K562 (cell line): ENCODE data around the gene RNU11. TPM values are rescaled to one million over a fixed set of nuclear protein-coding genes. Genes with fewer than 3 reads are reported as not detected.

Source experiments
- ARID1B ChIP-seq: fragments of 450-650 bp; IDR thresholded peaks from 2 replicates; pipeline ENCODE4 v1.6.1; 2016; ENCODE audit warnings: antibody characterized with exemption, mild to moderate bottlenecking, inconsistent platforms
- CAMTA2 ChIP-seq: fragments of 250-450 bp; sonication (Bioruptor Pico); conservative IDR thresholded peaks from 2 replicates; pipeline ENCODE4 v1.5.1; 2022
- CHD1 ChIP-seq: fragments of 200-600 bp; sonication (generic); IDR thresholded peaks from one replicate; pipeline ENCODE4 v1.6.1; 2012; ENCODE audit warnings: mild to moderate bottlenecking, moderate library complexity, low read length, inconsistent platforms
- GMEB1 ChIP-seq: fragments of 250-450 bp; sonication (Bioruptor Pico); IDR thresholded peaks from 2 replicates; pipeline ENCODE4 v1.4.0; 2020; ENCODE audit warnings: mild to moderate bottlenecking
- GTF2A2 ChIP-seq: IDR thresholded peaks from 2 replicates; pipeline ENCODE4 v1.6.1; 2016; ENCODE audit warnings: mild to moderate bottlenecking, missing genetic modification characterization, missing compliant biosample characterization
- HDAC8 ChIP-seq: fragments of 450-650 bp; IDR thresholded peaks from 2 replicates; pipeline ENCODE4 v1.6.1; 2016; ENCODE audit warnings: mild to moderate bottlenecking, missing genetic modification characterization, moderate library complexity, missing compliant biosample characterization
- HSF4 ChIP-seq: fragments of 250-450 bp; sonication (Bioruptor Pico); IDR thresholded peaks from 2 replicates; pipeline ENCODE4 v2.1.2; 2022; ENCODE audit warnings: mild to moderate bottlenecking, moderate library complexity, borderline replicate concordance
- JUN ChIP-seq, 2 experiments: sonication (generic) in 1 of 2; formaldehyde crosslinking in 1 of 2; IDR thresholded peaks; 2 replicates each; pipeline versions ENCODE4 v1.6.1 to v1.8.0; 2012 to 2022; ENCODE audit warnings: borderline replicate concordance in 2 of 2, mild to moderate bottlenecking in 2 of 2, improper control_type of control experiment in 1 of 2, low read depth in 1 of 2, low read length in 1 of 2, missing genetic modification reagents in 1 of 2
- KAT7 ChIP-seq: sonication (generic); formaldehyde crosslinking; IDR thresholded peaks from 2 replicates; pipeline ENCODE4 v1.8.0; 2022; ENCODE audit warnings: missing genetic modification reagents, mild to moderate bottlenecking, borderline replicate concordance
- LCOR ChIP-seq: sonication (generic); formaldehyde crosslinking; IDR thresholded peaks from 2 replicates; pipeline ENCODE4 v1.8.0; 2022; ENCODE audit warnings: mild to moderate bottlenecking, missing genetic modification reagents
- NFRKB ChIP-seq: fragments of 450-650 bp; IDR thresholded peaks from 2 replicates; pipeline ENCODE4 v1.6.1; 2016; ENCODE audit warnings: low read depth
- POLR2A ChIP-seq: fragments of 450-650 bp; conservative IDR thresholded peaks from 2 replicates; pipeline ENCODE4 v1.6.1; 2016
- POLR2G ChIP-seq: fragments of 200-400 bp; formaldehyde crosslinking; IDR thresholded peaks from 2 replicates; pipeline ENCODE4 v1.6.1; 2017; ENCODE audit warnings: low read depth, mild to moderate bottlenecking, antibody characterized with exemption, low read length, moderate library complexity
- RB1 ChIP-seq: fragments of 450-650 bp; IDR thresholded peaks from 2 replicates; pipeline ENCODE4 v1.6.1; 2017; ENCODE audit warnings: low read depth, mild to moderate bottlenecking
- RBFOX2 ChIP-seq: fragments of 200-400 bp; formaldehyde crosslinking; IDR thresholded peaks from 2 replicates; pipeline ENCODE4 v1.6.1; 2017; ENCODE audit warnings: low read depth, mild to moderate bottlenecking, low read length, moderate library complexity
- RBM39 ChIP-seq: fragments of 200-400 bp; formaldehyde crosslinking; optimal IDR thresholded peaks from 2 replicates; pipeline ENCODE3; 2018; ENCODE audit warnings: low read depth, low read length
- RFX7 ChIP-seq: fragments of 250-450 bp; sonication (Bioruptor Pico); IDR thresholded peaks from 2 replicates; pipeline ENCODE4 v1.5.1; 2021; ENCODE audit warnings: mild to moderate bottlenecking
- RHOXF2B ChIP-seq: fragments of 250-450 bp; sonication (Bioruptor Pico); conservative IDR thresholded peaks from 2 replicates; pipeline ENCODE4 v1.5.1; 2021
- THAP12 ChIP-seq: fragments of 250-450 bp; sonication (Bioruptor Pico); IDR thresholded peaks from 2 replicates; pipeline ENCODE4 v1.9.0; 2021; ENCODE audit warnings: mild to moderate bottlenecking, inconsistent platforms
- ZBTB7A ChIP-seq: IDR thresholded peaks from 2 replicates; pipeline ENCODE4 v1.6.1; 2011; ENCODE audit warnings: low read depth, mild to moderate bottlenecking, low read length, moderate library complexity, borderline replicate concordance; ENCODE audit not compliant: control insufficient read depth
- ZNF24 ChIP-seq: fragments of 450-650 bp; IDR thresholded peaks from 2 replicates; pipeline ENCODE4 v1.6.1; 2016
- ZNF3 ChIP-seq: fragments of 250-450 bp; sonication (Bioruptor Pico); IDR thresholded peaks from 2 replicates; pipeline ENCODE4 v1.5.0; 2021; ENCODE audit warnings: mild to moderate bottlenecking, moderate library complexity
- ZNF639 ChIP-seq, 2 experiments: fragments of 200-800 bp in 1 of 2; sonication (Bioruptor generic) in 1 of 2; sonication (generic) in 1 of 2; formaldehyde crosslinking in 1 of 2; IDR thresholded peaks in 1 of 2; conservative IDR thresholded peaks in 1 of 2; 2 replicates each; pipeline versions ENCODE4 v1.5.0 to v1.6.1; 2016 to 2020; ENCODE audit warnings: missing compliant biosample characterization in 1 of 2, missing genetic modification characterization in 1 of 2, missing genetic modification reagents in 1 of 2
- polyA plus RNA-seq, 8 experiments: library from polyadenylated mRNA; depleted of rRNA in 4 of 8; stranded (reverse) in 5 of 8; unstranded in 3 of 8; fragments of >200 nt; fragmentation: Nextera tagmentation in 2 of 8; fragmentation: Illumina TruSeq in 1 of 8; extraction: Ambion mirVana in 2 of 8; extraction: Trizol in 1 of 8; gene quantifications; 2 replicates each; pipeline versions ENCODE4 v1.2.1 to v1.2.3, GENCODE V29; 2011 to 2014; ENCODE audit warnings: inconsistent platforms in 1 of 8, missing spikeins in 1 of 8
- total RNA-seq, 7 experiments: library from RNA; depleted of rRNA in 6 of 7; stranded (reverse); fragments of >200 nt in 6 of 7; fragmentation: Illumina TruSeq in 2 of 7; extraction: Trizol in 2 of 7; gene quantifications; 2 replicates each; pipeline versions ENCODE4 v1.2.1 to v1.2.3, GENCODE V29; 2011 to 2021; ENCODE audit warnings: low replicate concordance in 1 of 7

Gene RNU11
- total and polyA plus RNA-seq, 9 of the 15 experiments (the other 6 are each of a cell fraction or from before 2014, with no cell fraction given): not detected

- peak; percentile 64 for TF ChIP-seq CHD1
- TF ChIP-seq JUN (IDR thresholded peaks at IDR 0.05; ENCODE audit: borderline replicate concordance, low read depth, low read length): no peak
- TF ChIP-seq JUN (CRISPR knock-in tag; IDR thresholded peaks at IDR 0.05; ENCODE audit: borderline replicate concordance): 0 out of 2 replicates have a peak, but pooled peaks have one; percentile 43
- peak; percentile 82; the same call in 1 of the 2 replicates for TF ChIP-seq KAT7 (CRISPR knock-in tag)
- 0 out of 2 replicates have a peak, but pooled peaks have one; percentile 18 for TF ChIP-seq CAMTA2 (CRISPR knock-in tag)
- TF ChIP-seq RBM39: no peak
- TF ChIP-seq ZNF639 (CRISPR knock-in tag; conservative IDR thresholded peaks at IDR 0.05 in 1 of 2, IDR thresholded peaks at IDR 0.05 in 1 of 2): peak; percentile 17 to 93; a peak in 2 of 4 replicates
- TF ChIP-seq NFRKB: peak; percentile 57; the same call in 1 of the 2 replicates
- TF ChIP-seq ZNF24: no peak
- TF ChIP-seq ARID1B: no peak
- TF ChIP-seq RFX7 (CRISPR knock-in tag): no peak
- TF ChIP-seq RBFOX2: peak; percentile 83
- TF ChIP-seq RB1: peak; percentile 85; the same call in 1 of the 2 replicates
- TF ChIP-seq GMEB1 (CRISPR knock-in tag): peak; percentile 95
- no peak for TF ChIP-seq ZNF3 (CRISPR knock-in tag)
- TF ChIP-seq POLR2G: peak; percentile 86
- TF ChIP-seq THAP12: 0 out of 2 replicates have a peak, but pooled peaks have one; percentile 44
- no peak for TF ChIP-seq POLR2A
- TF ChIP-seq GTF2A2: no peak
- no peak for TF ChIP-seq HDAC8 (tag)
- no peak for TF ChIP-seq HSF4 (CRISPR knock-in tag)
- TF ChIP-seq ZBTB7A: peak; percentile 83; the same call in 1 of the 2 replicates
- peak; percentile 33; the same call in 1 of the 2 replicates for TF ChIP-seq LCOR (CRISPR knock-in tag)
- TF ChIP-seq RHOXF2B (CRISPR knock-in tag): no peak
Measured at GRCh38 chr1:28668956-28669723, 20.7 kb downstream of the RNU11 start (continued).
